Keratinocyte (primary cell): ENCODE measurements around the gene MLLT10. TPM values are rescaled to one million over a fixed set of nuclear protein-coding genes. Genes with fewer than 3 reads are reported as not detected.
"Not testable (repeated sequence)": the region's sequence is repeated elsewhere in the genome, so short reads cannot be mapped to it uniquely, and the experiment has no call there.

Experiments used
- DNase-seq: peaks from one replicate; pipeline ENCODE4 v3.0.0-alpha.2; 2011; ENCODE audit warnings: low read depth, missing footprints, low spot score
- FAIRE-seq: peaks from 2 replicates; lab custom pipeline; 2011; peaks lifted over from hg19 to GRCh38; lab: Jason Lieb, UNC
- H2AFZ ChIP-seq: 2 replicates; pipeline ENCODE4 v1.6.0; 2012; ENCODE audit warnings: low read length, control low read depth, inconsistent platforms; ENCODE audit not compliant: control insufficient read depth
- H3K27ac ChIP-seq: 2 replicates; pipeline ENCODE4 v1.5.1; 2011; ENCODE audit warnings: low read length; ENCODE audit not compliant: control insufficient read depth, insufficient read depth
- H3K27me3 ChIP-seq: 3 replicates; pipeline ENCODE4 v1.6.0; 2011; ENCODE audit warnings: low read length; ENCODE audit not compliant: control insufficient read depth, insufficient read depth; ENCODE audit errors: extremely low read depth
- H3K36me3 ChIP-seq, 2 experiments: 2 replicates in 1 of 2; 3 replicates in 1 of 2; pipeline ENCODE4 v1.5.1; 2011; ENCODE audit warnings: low read length in 2 of 2, mild to moderate bottlenecking in 1 of 2; ENCODE audit not compliant: control insufficient read depth in 2 of 2, insufficient read depth in 2 of 2; ENCODE audit errors: extremely low read depth in 1 of 2
- H3K4me1 ChIP-seq: 3 replicates; pipeline ENCODE4 v1.5.1; 2011; ENCODE audit warnings: low read length; ENCODE audit not compliant: control insufficient read depth, insufficient read depth; ENCODE audit errors: extremely low read depth
- H3K4me2 ChIP-seq: 3 replicates; pipeline ENCODE4 v1.6.0; 2011; ENCODE audit warnings: low read depth, low read length; ENCODE audit not compliant: control insufficient read depth, insufficient read depth; ENCODE audit errors: extremely low read depth
- H3K4me3 ChIP-seq, 3 experiments: fragments of 200-600 bp in 1 of 3; sonication (generic) in 1 of 3; 2 replicates in 2 of 3; 3 replicates in 1 of 3; pipeline ENCODE4 v1.5.1; 2011 to 2016; ENCODE audit warnings: low read length in 3 of 3, mild to moderate bottlenecking in 3 of 3, control low read depth in 2 of 3, inconsistent platforms in 1 of 3, low read depth in 1 of 3, mixed read lengths in 1 of 3, mixed run types in 1 of 3, moderate library complexity in 1 of 3; ENCODE audit not compliant: control insufficient read depth in 2 of 3, insufficient read depth in 2 of 3; ENCODE audit errors: extremely low read depth in 1 of 3
- H3K79me2 ChIP-seq: 2 replicates; pipeline ENCODE4 v1.6.0; 2012; ENCODE audit warnings: low read length; ENCODE audit not compliant: control insufficient read depth, insufficient read depth
- H3K9ac ChIP-seq: 3 replicates; pipeline ENCODE4 v1.6.0; 2011; ENCODE audit warnings: low read length; ENCODE audit not compliant: control insufficient read depth, insufficient read depth; ENCODE audit errors: extremely low read depth
- H3K9me1 ChIP-seq: 3 replicates; pipeline ENCODE4 v1.6.0; 2011; ENCODE audit warnings: low read length; ENCODE audit not compliant: control insufficient read depth, insufficient read depth; ENCODE audit errors: extremely low read depth
- H3K9me3 ChIP-seq: 2 replicates; pipeline ENCODE4 v1.5.1; 2012; ENCODE audit warnings: low read depth, low read length; ENCODE audit not compliant: control insufficient read depth
- H4K20me1 ChIP-seq: 3 replicates; pipeline ENCODE4 v1.6.0; 2011; ENCODE audit warnings: low read length; ENCODE audit not compliant: control insufficient read depth, insufficient read depth; ENCODE audit errors: extremely low read depth
- EZH2 ChIP-seq: IDR thresholded peaks from one replicate; pipeline ENCODE4 v1.6.1; 2012; ENCODE audit warnings: inconsistent platforms, mild to moderate bottlenecking, low read length, moderate library complexity
- dilution Hi-C: fragments of 300-500 bp; cut with MboI; formaldehyde crosslinking; loops from one replicate; pipeline ENCODE4 v1.7.0; 2020; ENCODE audit warnings: low sequenced_read_pairs; ENCODE audit not compliant: extremely low pct_ligation_motif_present
- polyA plus RNA-seq, 5 experiments: library from polyadenylated mRNA; depleted of rRNA in 3 of 5; stranded (reverse) in 3 of 5; stranded (forward) in 1 of 5; unstranded in 1 of 5; fragments of >200 nt; gene quantifications; 1 replicate in 1 of 5; 2 replicates in 3 of 5; 3 replicates in 1 of 5; pipeline versions ENCODE4 v1.2.1 to v1.2.3, GENCODE V29; 2011 to 2012; ENCODE audit warnings: missing spikeins in 2 of 5, low read depth in 1 of 5, low replicate concordance in 1 of 5
- TF ChIP-seq, protein P1 (sequence below), 3 experiments: IDR thresholded peaks in 1 of 3; conservative IDR thresholded peaks in 1 of 3; optimal IDR thresholded peaks in 1 of 3; 2 replicates in 2 of 3; 3 replicates in 1 of 3; pipeline versions ENCODE3 to v1.5.1; 2011; ENCODE audit warnings: low read length in 3 of 3, mild to moderate bottlenecking in 3 of 3, moderate library complexity in 2 of 3, control low read depth in 1 of 3, inconsistent platforms in 1 of 3; ENCODE audit not compliant: insufficient read depth in 2 of 3; ENCODE audit errors: extremely low read depth in 1 of 3

MLLT10 gene
- polyA plus RNA-seq, 1 donor (not counting 4 experiments of a cell fraction or from before 2014, with no cell fraction given), result 40.2 TPM

DNA sequence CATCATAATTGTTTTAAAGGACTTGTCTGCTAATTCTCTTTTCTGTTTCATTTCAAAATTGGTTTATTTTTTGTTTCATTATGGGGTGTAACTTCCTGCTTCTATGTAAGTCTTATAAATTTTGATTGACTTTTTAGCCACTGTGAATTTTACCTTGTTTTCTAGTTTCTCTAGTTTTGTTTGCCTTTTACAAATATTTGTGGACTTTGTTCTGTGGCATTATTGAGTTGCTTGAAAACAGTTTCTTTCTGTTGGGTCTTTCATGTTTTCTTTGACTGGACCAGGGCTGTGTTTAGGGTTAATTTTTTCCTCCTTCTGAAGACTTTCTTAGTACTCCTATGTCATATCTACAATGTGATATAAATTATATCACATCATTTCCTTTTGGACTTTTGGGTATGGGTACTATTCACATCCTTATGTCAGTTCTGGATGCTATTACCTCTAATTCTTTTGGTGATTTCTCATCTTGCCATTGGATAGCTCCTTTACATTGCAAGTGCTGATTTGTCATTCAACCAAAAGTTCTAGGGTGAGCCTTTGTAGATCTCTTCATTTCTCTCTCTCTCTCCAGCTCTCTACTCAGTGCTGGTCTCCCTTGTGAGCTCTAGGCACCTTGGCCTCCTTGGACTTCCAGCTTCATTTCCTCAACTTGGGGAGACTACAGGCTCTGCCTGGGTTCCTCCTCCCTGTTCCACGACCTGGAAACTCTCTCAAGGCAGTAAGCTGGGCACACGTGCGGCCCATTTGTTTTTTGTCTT lies 36.9 kb downstream of the MLLT10 start:
- no peaks in the 10 kb centered on the region for H3K9me1 ChIP-seq
- H4K20me1 ChIP-seq, result no peaks in the 10 kb centered on the region
- FAIRE-seq, result no peak
- H3K4me1 ChIP-seq, result no peaks in the 10 kb centered on the region
- TF ChIP-seq, protein P1, sequence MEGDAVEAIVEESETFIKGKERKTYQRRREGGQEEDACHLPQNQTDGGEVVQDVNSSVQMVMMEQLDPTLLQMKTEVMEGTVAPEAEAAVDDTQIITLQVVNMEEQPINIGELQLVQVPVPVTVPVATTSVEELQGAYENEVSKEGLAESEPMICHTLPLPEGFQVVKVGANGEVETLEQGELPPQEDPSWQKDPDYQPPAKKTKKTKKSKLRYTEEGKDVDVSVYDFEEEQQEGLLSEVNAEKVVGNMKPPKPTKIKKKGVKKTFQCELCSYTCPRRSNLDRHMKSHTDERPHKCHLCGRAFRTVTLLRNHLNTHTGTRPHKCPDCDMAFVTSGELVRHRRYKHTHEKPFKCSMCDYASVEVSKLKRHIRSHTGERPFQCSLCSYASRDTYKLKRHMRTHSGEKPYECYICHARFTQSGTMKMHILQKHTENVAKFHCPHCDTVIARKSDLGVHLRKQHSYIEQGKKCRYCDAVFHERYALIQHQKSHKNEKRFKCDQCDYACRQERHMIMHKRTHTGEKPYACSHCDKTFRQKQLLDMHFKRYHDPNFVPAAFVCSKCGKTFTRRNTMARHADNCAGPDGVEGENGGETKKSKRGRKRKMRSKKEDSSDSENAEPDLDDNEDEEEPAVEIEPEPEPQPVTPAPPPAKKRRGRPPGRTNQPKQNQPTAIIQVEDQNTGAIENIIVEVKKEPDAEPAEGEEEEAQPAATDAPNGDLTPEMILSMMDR (optimal IDR thresholded peaks at IDR 0.05 in 1 of 3, IDR thresholded peaks at IDR 0.05 in 1 of 3, conservative IDR thresholded peaks at IDR 0.05 in 1 of 3; ENCODE audit: extremely low read depth in 1 of 3, insufficient read depth in 2 of 3, low read length in 3 of 3), result no peak
- no peaks in the 10 kb centered on the region for H3K27me3 ChIP-seq
- H3K79me2 ChIP-seq, result peaks cover 93% of the 10 kb centered on the region
- no peak for DNase-seq
- H3K4me2 ChIP-seq, result no peak overlapping the region
- H3K27ac ChIP-seq, result no peak overlapping the region
- H3K36me3 ChIP-seq, result peaks cover 0 to 4% of the 10 kb centered on the region in 2 experiments
- H2AFZ ChIP-seq, result no peak overlapping the region
- H3K9me3 ChIP-seq, result no peaks in the 10 kb centered on the region
- H3K9ac ChIP-seq, result no peak overlapping the region
- dilution Hi-C loops, result no loop called here
- H3K4me3 ChIP-seq, result no peak overlapping the region

DNA sequence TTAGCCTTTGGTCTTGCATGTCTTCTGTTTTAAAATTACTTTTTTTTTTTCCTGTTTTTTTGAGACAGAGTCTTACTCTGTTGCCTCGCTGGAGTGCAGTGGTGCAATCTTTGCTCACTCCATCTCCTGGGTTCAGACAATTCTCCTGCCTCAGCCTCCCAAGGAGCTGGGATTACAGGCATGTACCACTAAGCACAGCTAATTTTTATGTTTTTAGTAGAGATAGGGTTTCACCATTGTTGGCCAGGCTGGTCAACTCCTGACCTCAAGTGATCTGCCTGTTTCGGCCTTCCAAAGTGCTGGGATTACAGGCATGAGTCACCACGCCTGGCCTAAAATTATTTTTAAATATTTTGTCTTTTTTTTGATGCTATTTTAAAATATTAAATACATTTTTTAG lies 38.5 kb downstream of the MLLT10 start:
- DNase-seq (no peak), FAIRE-seq (no peak)
- Histone ChIP-seq H3K9ac (no peak overlapping the region), H2AFZ (no peak overlapping the region), H3K36me3 (peaks cover 0 to 6% of the 10 kb centered on the region in 2 experiments), H4K20me1 (no peaks in the 10 kb centered on the region), H3K9me3 (no peaks in the 10 kb centered on the region), H3K9me1 (no peaks in the 10 kb centered on the region), H3K27ac (no peak overlapping the region), H3K4me1 (no peaks in the 10 kb centered on the region), H3K27me3 (no peaks in the 10 kb centered on the region), H3K4me3 (no peak overlapping the region), H3K4me2 (no peak overlapping the region), H3K79me2 (peaks cover 94% of the 10 kb centered on the region)
- TF ChIP-seq EZH2, result no peak
- TF ChIP-seq, protein P1 (optimal IDR thresholded peaks at IDR 0.05 in 1 of 3, IDR thresholded peaks at IDR 0.05 in 1 of 3, conservative IDR thresholded peaks at IDR 0.05 in 1 of 3; ENCODE audit: extremely low read depth in 1 of 3, insufficient read depth in 2 of 3, low read length in 3 of 3), result no peak
- dilution Hi-C loops, result no loop called here

DNA sequence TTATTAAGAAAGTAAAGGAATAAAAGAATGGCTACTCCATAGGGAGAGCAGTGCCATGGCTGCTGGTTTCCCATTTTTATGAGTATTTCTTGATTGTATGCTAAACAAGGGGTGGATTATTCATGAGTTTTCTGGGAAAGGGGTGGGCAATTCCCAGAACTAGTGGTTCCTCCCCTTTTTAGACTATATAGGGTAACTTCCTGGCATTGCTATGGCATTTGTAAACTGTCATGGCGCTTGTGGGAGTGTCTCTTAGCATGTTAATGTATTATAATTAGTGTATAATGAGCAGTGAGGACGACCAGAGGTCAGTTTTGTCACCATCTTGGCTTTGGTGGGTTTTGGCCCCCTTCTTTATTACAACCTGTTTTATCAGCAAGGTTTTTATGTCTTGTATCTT lies 40.5 kb downstream of the MLLT10 start:
- H4K20me1 ChIP-seq, DNase-seq, H3K9me3 ChIP-seq, H3K36me3 ChIP-seq, H3K27me3 ChIP-seq, FAIRE-seq, H3K27ac ChIP-seq, H3K9me1 ChIP-seq, H3K4me2 ChIP-seq, H3K4me3 ChIP-seq, H3K4me1 ChIP-seq, dilution Hi-C loops, H3K9ac ChIP-seq, H2AFZ ChIP-seq: not testable (repeated sequence)
- peaks cover 94% of the 10 kb centered on the region for H3K79me2 ChIP-seq
